IPS-18a (cell line): ENCODE measurements around the gene P2RX2.

Experiments used
- H3K27ac ChIP-seq: one replicate; pipeline ENCODE4 v1.5.1; 2013; ENCODE audit warnings: low read length
- H3K27me3 ChIP-seq: one replicate; pipeline ENCODE4 v1.6.1; 2013; ENCODE audit warnings: mild to moderate bottlenecking, low read length; ENCODE audit not compliant: control insufficient read depth, insufficient read depth
- H3K36me3 ChIP-seq: one replicate; pipeline ENCODE4 v1.6.1; 2013; ENCODE audit warnings: low read depth, low read length; ENCODE audit not compliant: control insufficient read depth
- H3K4me1 ChIP-seq: one replicate; pipeline ENCODE4 v1.6.1; 2013; ENCODE audit warnings: low read depth, low read length; ENCODE audit not compliant: control insufficient read depth
- H3K4me3 ChIP-seq: one replicate; pipeline ENCODE4 v1.5.1; 2013; ENCODE audit warnings: low read length
- H3K9ac ChIP-seq: one replicate; pipeline ENCODE4 v1.6.1; 2013; ENCODE audit warnings: mild to moderate bottlenecking, low read length, moderate library complexity
- H3K9me3 ChIP-seq: one replicate; pipeline ENCODE4 v1.6.1; 2013; ENCODE audit warnings: low read depth, low read length; ENCODE audit not compliant: control insufficient read depth

P2RX2 gene

DNA sequence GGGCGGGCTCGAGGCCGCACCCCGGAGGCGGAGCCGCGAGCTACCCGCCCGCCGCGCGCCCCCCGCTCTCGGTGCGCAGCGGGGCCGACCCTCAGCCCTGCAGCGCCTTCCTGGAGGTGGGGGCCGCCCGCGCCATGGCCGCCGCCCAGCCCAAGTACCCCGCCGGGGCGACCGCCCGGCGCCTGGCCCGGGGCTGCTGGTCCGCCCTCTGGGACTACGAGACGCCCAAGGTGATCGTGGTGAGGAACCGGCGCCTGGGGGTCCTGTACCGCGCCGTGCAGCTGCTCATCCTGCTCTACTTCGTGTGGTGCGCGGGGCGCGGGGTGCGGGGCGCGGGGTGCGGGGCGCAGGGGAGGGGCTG, at the start of gene P2RX2:
TSS of gene P2RX2 (plus strand) at position 94 of the 361 bp plus-strand sequence. CDS start at position 135, 41 bp downstream.
- Histone ChIP-seq H3K27me3 (peaks cover 68% of the 10 kb centered on the region), H3K4me3 (no peak within 1 kb of the TSS), H3K9ac (no peak within 1 kb of the TSS), H3K27ac (no peak within 1 kb of the TSS), H3K4me1 (no peaks in the 10 kb centered on the region), H3K9me3 (peaks cover 12% of the 10 kb centered on the region), H3K36me3 (peaks cover 5% of the 10 kb centered on the region)

DNA sequence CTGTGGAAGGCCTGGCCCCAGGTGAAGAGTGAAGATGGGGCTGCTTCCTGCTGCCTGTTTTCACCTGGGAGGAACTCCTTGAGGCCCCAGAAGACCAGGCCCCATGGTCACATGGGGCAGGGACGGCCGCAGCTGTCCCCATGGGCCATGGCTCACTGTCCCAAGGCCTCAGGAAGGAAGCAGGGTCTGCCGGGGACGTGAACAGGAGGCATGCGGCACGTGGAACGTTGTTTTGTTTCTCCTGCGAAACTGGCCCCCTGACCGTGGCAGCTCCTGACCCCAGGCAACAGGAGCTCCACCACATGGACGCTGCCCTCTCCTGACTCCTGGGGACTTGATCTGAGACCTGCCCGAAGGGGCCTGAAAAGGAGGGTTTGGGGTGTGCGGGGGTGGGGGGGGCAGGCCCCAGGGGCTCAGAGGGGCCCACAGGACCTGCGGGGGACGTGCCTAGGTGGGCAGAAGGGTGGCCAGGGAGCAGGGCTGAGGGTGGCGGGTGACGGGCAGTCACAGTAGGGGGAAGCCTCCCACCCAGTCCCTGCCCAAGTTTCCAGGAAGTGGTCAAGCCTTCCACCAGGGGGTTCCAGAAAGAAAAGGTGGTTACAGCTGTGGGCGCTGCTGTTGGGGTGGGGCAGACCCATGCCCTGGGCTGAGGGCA, 49.6 kb upstream of the P2RX2 start:
- no peak overlapping the region for H3K27ac ChIP-seq
- H3K4me1 ChIP-seq = no peaks in the 10 kb centered on the region
- peaks cover 11% of the 10 kb centered on the region for H3K27me3 ChIP-seq
- H3K36me3 ChIP-seq = peaks cover 21% of the 10 kb centered on the region
- no peaks in the 10 kb centered on the region for H3K9me3 ChIP-seq
- H3K4me3 ChIP-seq = no peak overlapping the region
- no peak overlapping the region for H3K9ac ChIP-seq

DNA sequence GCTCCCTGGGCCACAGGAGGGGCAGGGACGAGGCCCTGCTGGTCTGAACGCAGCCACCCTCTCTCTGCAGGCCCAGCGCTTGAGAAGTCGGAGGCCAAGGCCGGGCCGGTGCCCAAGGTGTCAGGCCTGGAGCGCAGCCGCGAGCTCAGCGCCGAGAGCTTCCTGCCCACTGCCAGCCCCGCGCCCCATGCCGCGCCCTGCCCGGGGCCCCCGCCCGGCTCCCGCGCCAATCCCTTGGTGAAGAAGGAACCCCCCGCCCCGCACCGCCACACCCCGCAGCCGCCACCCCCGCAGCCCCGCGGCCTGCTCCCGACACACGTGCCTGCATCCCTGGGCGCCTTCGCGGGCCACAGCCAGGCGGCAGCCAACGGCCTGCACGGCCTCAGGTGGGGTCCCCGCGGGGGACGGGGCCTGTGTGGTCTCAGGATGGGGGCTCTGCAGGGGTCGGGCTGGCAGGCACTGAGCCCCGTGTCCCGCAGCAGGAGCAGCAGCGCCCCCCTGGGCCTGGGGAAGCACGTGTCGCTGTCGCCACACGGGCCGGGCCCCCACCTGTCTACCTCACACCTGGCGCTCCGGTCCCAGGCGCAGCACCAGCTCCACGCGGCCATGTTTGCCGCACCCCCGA, 48.6 kb upstream of the P2RX2 start:
- Histone ChIP-seq H3K4me1 (no peaks in the 10 kb centered on the region), H3K27me3 (peaks cover 9% of the 10 kb centered on the region), H3K36me3 (peaks cover 24% of the 10 kb centered on the region), H3K27ac (no peak overlapping the region), H3K9ac (no peak overlapping the region), H3K9me3 (no peaks in the 10 kb centered on the region), H3K4me3 (no peak overlapping the region)

DNA sequence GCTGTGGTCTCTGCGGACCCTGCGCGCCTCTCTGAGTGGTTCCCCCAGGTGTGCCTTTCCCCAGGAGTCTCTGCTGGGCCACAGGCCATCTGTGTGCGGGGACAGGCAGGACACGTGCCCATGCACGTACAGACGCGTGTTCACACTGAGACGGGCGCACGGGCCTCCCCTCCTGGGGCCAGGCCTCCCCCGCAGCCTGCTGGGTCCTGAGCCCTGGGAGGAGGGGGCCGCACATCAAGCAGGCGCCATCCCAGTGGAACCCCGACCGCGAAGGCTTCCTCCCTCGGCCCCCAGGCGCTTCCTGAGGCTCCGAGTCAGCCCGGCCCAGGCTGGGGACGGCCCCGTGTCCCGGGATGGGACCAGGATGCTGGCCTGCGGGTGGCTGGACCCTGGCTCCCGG, 47.9 kb upstream of the P2RX2 start:
- H3K27me3 ChIP-seq = peaks cover 2% of the 10 kb centered on the region
- H3K9me3 ChIP-seq = no peaks in the 10 kb centered on the region
- H3K4me3 ChIP-seq = no peak overlapping the region
- no peak overlapping the region for H3K9ac ChIP-seq
- no peaks in the 10 kb centered on the region for H3K4me1 ChIP-seq
- H3K27ac ChIP-seq = no peak overlapping the region
- peaks cover 18% of the 10 kb centered on the region for H3K36me3 ChIP-seq

- H3K9ac ChIP-seq = no peak overlapping the region
- H3K9me3 ChIP-seq = no peaks in the 10 kb centered on the region
- H3K4me1 ChIP-seq = no peaks in the 10 kb centered on the region
- no peak overlapping the region for H3K27ac ChIP-seq
- no peaks in the 10 kb centered on the region for H3K27me3 ChIP-seq
- no peak overlapping the region for H3K4me3 ChIP-seq
- H3K36me3 ChIP-seq = peaks cover 16% of the 10 kb centered on the region
Observed at GRCh38 chr12:132571051-132571450, 47.5 kb upstream of the P2RX2 start.

GRCh38 chr12:132571598-132571997, 47.0 kb upstream of the P2RX2 start:
- Histone ChIP-seq H3K36me3 (peaks cover 18% of the 10 kb centered on the region), H3K4me1 (no peaks in the 10 kb centered on the region)

DNA sequence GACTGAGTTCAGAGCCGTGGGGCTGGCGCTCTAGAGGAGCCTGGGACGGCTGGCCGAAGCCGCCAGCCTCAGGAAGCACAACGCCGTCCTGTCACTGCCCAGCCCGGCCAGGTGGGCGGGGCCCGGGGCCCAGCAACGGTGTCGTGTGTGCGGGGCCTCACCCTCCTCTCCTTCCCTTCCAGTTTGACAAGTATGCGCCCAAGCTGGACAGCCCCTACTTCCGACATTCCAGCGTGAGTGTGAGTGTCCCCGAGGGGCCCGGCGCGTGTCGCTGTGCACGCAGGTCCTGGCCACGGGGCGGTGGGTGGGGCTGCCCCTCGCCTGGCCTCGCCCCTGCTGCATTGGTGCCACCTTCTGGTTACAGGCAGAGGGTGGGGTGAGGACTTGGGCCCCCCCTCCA, 46.5 kb upstream of the P2RX2 start:
- H3K9me3 ChIP-seq = no peaks in the 10 kb centered on the region
- no peak overlapping the region for H3K9ac ChIP-seq
- H3K27me3 ChIP-seq = no peaks in the 10 kb centered on the region
- H3K27ac ChIP-seq = no peak overlapping the region
- no peak overlapping the region for H3K4me3 ChIP-seq
- H3K36me3 ChIP-seq = peaks cover 18% of the 10 kb centered on the region
- H3K4me1 ChIP-seq = no peaks in the 10 kb centered on the region

More at GRCh38 chr12:132571598-132571997, 47.0 kb upstream of the P2RX2 start:
- Histone ChIP-seq H3K4me3 (no peak overlapping the region), H3K27me3 (no peaks in the 10 kb centered on the region), H3K9me3 (no peaks in the 10 kb centered on the region), H3K9ac (no peak overlapping the region), H3K27ac (no peak overlapping the region)

DNA sequence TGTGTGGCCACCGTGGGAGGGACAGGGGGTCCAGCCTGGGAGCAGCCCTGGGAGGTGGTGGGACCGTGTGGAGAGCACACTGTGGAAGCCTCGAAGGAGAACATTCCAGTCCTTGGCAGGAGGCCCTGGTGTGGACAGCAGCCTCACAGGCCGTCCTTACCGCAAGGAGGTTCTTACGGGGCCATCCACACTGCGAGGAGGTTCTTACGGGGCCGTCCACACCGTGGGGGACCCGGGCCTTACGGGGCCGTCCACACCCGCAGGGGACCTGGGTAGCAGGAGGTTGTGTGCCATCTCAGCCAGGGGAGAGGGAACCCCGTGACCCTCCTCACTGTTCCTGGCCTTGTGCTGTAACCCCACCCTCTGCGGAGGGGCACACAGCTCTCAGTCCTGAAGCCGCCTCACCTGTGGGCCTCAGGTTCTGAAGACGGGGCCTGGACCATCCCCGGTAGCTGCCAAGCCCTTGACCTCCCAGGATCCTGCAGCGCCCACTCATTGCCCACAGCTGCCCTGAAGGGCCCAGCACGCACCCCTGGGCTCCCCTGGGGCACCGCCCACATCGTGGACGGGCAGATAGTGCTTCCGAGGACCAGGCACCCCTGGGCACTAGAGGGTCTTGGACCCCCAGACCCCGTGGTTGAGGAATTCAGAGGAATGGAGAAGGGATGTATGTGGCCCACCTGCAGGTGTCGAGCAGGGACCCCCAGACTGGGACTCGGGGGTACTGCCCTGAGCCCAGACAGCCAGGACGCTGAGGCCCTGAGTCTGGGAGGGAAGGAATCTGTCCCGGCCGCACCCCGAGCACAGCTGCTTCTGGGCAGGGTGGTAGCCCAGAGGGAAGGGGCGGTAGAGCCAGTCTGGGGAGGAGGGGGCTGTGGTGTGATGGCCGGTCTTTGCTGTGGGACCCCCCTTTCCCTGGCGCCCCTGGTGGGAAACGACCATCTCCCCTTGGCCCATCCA, 45.5 kb upstream of the P2RX2 start:
- Histone ChIP-seq H3K4me1 (no peaks in the 10 kb centered on the region), H3K27ac (no peak overlapping the region), H3K9ac (no peak overlapping the region), H3K27me3 (peaks cover 6% of the 10 kb centered on the region), H3K36me3 (peaks cover 18% of the 10 kb centered on the region), H3K4me3 (no peak overlapping the region), H3K9me3 (no peaks in the 10 kb centered on the region)

DNA sequence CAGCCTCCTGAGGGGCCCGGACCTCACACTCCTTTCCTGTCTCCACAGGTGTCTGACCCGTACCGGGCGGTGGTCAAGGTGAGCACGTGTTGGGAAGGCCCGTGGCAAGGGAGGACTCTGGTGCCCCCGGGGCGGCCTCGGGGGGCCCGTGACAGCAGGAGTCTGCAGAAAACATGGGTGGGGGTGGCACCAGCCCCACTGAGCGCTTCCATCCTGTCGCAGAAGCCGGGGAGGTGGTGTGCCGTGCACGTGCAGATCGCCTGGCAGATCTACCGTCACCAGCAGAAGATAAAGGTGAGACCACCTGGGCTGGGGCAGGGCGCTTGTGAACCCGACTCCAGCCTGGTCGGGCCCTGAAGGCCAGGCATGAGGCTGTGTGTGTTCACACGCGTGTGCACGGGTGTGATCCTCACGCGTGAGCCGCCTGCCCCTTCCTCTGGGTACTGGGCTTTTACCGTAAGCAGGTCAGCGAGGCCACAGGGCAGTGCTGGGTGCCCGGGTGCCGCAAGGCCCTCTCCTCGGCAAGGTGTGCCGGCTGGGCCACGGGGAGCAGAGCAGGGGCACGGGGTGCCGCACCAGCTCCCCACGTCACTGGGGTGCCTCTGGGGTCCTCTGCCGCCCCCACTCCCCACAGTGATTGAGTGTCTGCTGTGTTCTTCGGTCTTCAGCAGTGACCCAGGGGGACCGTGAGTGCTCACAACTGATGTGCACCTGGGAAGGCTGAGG, 44.1 kb upstream of the P2RX2 start:
- Histone ChIP-seq H3K27ac (no peak overlapping the region), H3K36me3 (peaks cover 22% of the 10 kb centered on the region), H3K4me1 (no peaks in the 10 kb centered on the region), H3K9me3 (no peaks in the 10 kb centered on the region), H3K27me3 (peaks cover 19% of the 10 kb centered on the region), H3K4me3 (no peak overlapping the region), H3K9ac (no peak overlapping the region)

DNA sequence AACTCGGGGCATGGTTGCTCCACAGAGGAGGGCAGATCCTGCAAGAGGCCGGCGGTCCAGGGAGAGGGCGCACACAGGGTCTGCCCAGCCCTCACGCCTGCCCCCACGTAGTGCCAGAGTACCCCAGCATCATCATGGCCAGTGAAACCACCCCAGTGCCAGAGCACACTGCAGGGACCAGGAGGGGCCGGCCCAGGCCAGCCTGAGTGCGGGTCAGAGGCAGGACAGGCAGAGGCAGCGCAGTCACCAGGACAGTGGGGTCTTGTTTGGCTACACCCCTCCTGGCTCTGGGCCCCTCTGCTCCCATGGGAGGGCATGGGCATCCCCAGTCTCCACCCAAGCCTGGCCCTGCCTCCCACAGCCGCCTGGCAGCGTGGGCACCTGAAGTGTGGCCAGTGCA, 42.9 kb upstream of the P2RX2 start:
- Histone ChIP-seq H3K4me3 (no peak overlapping the region), H3K9ac (no peak overlapping the region), H3K36me3 (peaks cover 22% of the 10 kb centered on the region), H3K27me3 (peaks cover 24% of the 10 kb centered on the region), H3K9me3 (no peaks in the 10 kb centered on the region), H3K27ac (no peak overlapping the region), H3K4me1 (no peaks in the 10 kb centered on the region)

DNA sequence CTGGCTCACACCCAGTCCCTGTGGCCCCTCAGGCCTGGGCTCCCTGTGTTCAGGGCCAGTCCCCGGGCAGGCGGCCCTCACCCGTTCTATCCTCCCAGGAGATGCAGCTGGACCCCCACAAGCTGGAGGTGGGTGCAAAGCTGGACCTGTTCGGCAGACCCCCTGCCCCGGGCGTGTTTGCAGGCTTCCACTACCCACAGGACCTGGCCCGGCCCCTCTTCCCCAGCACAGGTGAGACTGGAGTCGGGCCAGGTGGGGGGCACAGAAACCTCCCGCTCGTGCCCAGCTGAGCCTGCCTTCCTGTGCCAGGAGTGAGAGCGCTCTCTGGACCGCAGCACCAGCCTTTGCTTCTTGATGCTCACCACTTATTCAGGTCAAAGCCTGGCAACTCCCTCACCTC, 41.9 kb upstream of the P2RX2 start:
- Histone ChIP-seq H3K27ac (no peak overlapping the region), H3K9ac (no peak overlapping the region), H3K36me3 (peaks cover 22% of the 10 kb centered on the region)

More for the DNA sequence above, 41.9 kb upstream of the P2RX2 start:
- Histone ChIP-seq H3K9me3 (no peaks in the 10 kb centered on the region), H3K4me3 (no peak overlapping the region), H3K27me3 (peaks cover 26% of the 10 kb centered on the region), H3K4me1 (no peaks in the 10 kb centered on the region)
